Loucy (cell line): ENCODE results near the gene PPARG.

Experiments used
- H2AFZ ChIP-seq: fragments of 200-600 bp; sonication (generic); 2 replicates; pipeline ENCODE4 v1.6.0; 2016; ENCODE audit warnings: antibody characterized with exemption, mild to moderate bottlenecking, low read length, moderate library complexity
- H3F3A ChIP-seq: fragments of 200-600 bp; 2 replicates; pipeline ENCODE4 v1.6.0; 2016; ENCODE audit warnings: antibody characterized with exemption, low read depth, mild to moderate bottlenecking
- H3K27me3 ChIP-seq: fragments of 200-600 bp; sonication (generic); 2 replicates; pipeline ENCODE4 v1.6.1; 2014; ENCODE audit warnings: low read length, mild to moderate bottlenecking; ENCODE audit not compliant: insufficient read depth, poor library complexity, severe bottlenecking
- H3K36me3 ChIP-seq: fragments of 200-600 bp; sonication (generic); 2 replicates; pipeline ENCODE4 v1.6.1; 2016; ENCODE audit warnings: low read length; ENCODE audit not compliant: insufficient read depth
- H3K4me1 ChIP-seq: fragments of 200-600 bp; sonication (generic); 2 replicates; pipeline ENCODE4 v1.5.1; 2014; ENCODE audit warnings: low read length, mild to moderate bottlenecking; ENCODE audit not compliant: insufficient read depth, poor library complexity, severe bottlenecking
- H3K4me2 ChIP-seq: fragments of 200-600 bp; sonication (generic); 2 replicates; pipeline ENCODE4 v1.6.0; 2014; ENCODE audit warnings: antibody characterized with exemption, low read length, low read depth, mild to moderate bottlenecking; ENCODE audit not compliant: poor library complexity, severe bottlenecking
- H3K4me3 ChIP-seq: fragments of 200-600 bp; sonication (generic); 2 replicates; pipeline ENCODE4 v1.5.1; 2014; ENCODE audit warnings: low read length, mild to moderate bottlenecking, mixed read lengths; ENCODE audit not compliant: poor library complexity, severe bottlenecking
- H3K79me2 ChIP-seq: fragments of 200-600 bp; sonication (generic); 2 replicates; pipeline ENCODE4 v1.6.1; 2014; ENCODE audit warnings: low read length; ENCODE audit not compliant: insufficient read depth
- H3K9ac ChIP-seq: fragments of 200-600 bp; sonication (generic); 2 replicates; pipeline ENCODE4 v1.6.0; 2014; ENCODE audit warnings: mild to moderate bottlenecking, low read depth, low read length, moderate library complexity; ENCODE audit not compliant: poor library complexity, severe bottlenecking
- H3K9me2 ChIP-seq: fragments of 200-600 bp; sonication (generic); replicated peaks from 2 replicates; pipeline ENCODE4 v1.6.1; 2016; ENCODE audit warnings: low read depth, low read length, mixed read lengths
- H3K9me3 ChIP-seq: fragments of 200-600 bp; sonication (generic); 2 replicates; pipeline ENCODE4 v1.6.1; 2014; ENCODE audit warnings: mild to moderate bottlenecking, antibody characterized with exemption, low read length, low read depth; ENCODE audit not compliant: insufficient read depth
- H4K20me1 ChIP-seq: fragments of 200-600 bp; sonication (generic); 2 replicates; pipeline ENCODE4 v1.6.0; 2014; ENCODE audit warnings: antibody characterized with exemption, low read length, mild to moderate bottlenecking; ENCODE audit not compliant: insufficient read depth, poor library complexity, severe bottlenecking
- EZH2phosphoT487 ChIP-seq: fragments of 200-600 bp; IDR thresholded peaks from 2 replicates; pipeline ENCODE4 v1.6.1; 2018; ENCODE audit warnings: antibody characterized with exemption, mild to moderate bottlenecking, moderate library complexity, borderline replicate concordance
- TF ChIP-seq, protein P1 (sequence below): fragments of 200-600 bp; sonication (generic); conservative IDR thresholded peaks from 2 replicates; pipeline ENCODE4 v1.5.1; 2014; ENCODE audit warnings: mild to moderate bottlenecking, antibody characterized with exemption, low read length

The PPARG gene

DNA sequence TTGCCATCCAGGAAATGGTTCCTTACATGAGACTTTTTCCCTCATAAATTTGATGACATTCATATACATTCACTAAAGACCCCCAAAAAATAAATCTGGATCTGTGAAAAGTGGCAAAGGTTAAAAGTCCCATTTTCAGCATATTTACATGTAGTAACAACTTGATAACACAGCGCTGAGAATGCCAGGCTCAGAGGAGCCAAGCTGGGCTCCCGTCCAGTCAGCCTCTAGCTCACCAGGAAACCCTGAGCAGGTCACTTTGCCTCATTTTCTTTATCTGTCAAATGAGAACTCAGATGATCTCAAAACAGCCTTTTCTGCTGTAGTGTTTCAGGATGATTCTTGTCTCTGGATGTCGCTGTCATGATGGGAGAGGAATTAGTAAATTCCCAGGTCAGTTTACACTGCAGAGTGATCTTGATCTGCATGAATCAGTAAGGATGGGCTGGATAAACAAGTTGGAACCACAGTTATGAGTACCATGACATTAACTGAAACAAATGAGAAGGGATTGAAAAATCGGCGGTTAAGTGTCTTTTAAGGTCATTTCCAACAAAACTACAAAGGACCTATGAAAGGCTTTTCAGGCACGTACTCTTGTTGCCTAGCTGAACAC is 82.8 kb downstream of the PPARG start:
- Histone ChIP-seq H3K27me3 (no peaks in the 10 kb centered on the region), H3K79me2 (no peaks in the 10 kb centered on the region), H2AFZ (0 out of 2 replicates have a peak overlapping the region, but pooled peaks have one; percentile 13), H3K4me1 (peaks cover 15% of the 10 kb centered on the region), H3F3A (no peaks in the 10 kb centered on the region), H3K4me3 (no peak overlapping the region), H4K20me1 (no peaks in the 10 kb centered on the region), H3K9me3 (no peaks in the 10 kb centered on the region), H3K36me3 (no peaks in the 10 kb centered on the region), H3K9ac (no peak overlapping the region), H3K9me2 (no peaks in the 10 kb centered on the region), H3K4me2 (no peak overlapping the region)
- no peak for TF ChIP-seq EZH2phosphoT487
- TF ChIP-seq, protein P1, sequence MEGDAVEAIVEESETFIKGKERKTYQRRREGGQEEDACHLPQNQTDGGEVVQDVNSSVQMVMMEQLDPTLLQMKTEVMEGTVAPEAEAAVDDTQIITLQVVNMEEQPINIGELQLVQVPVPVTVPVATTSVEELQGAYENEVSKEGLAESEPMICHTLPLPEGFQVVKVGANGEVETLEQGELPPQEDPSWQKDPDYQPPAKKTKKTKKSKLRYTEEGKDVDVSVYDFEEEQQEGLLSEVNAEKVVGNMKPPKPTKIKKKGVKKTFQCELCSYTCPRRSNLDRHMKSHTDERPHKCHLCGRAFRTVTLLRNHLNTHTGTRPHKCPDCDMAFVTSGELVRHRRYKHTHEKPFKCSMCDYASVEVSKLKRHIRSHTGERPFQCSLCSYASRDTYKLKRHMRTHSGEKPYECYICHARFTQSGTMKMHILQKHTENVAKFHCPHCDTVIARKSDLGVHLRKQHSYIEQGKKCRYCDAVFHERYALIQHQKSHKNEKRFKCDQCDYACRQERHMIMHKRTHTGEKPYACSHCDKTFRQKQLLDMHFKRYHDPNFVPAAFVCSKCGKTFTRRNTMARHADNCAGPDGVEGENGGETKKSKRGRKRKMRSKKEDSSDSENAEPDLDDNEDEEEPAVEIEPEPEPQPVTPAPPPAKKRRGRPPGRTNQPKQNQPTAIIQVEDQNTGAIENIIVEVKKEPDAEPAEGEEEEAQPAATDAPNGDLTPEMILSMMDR, result no peak

DNA sequence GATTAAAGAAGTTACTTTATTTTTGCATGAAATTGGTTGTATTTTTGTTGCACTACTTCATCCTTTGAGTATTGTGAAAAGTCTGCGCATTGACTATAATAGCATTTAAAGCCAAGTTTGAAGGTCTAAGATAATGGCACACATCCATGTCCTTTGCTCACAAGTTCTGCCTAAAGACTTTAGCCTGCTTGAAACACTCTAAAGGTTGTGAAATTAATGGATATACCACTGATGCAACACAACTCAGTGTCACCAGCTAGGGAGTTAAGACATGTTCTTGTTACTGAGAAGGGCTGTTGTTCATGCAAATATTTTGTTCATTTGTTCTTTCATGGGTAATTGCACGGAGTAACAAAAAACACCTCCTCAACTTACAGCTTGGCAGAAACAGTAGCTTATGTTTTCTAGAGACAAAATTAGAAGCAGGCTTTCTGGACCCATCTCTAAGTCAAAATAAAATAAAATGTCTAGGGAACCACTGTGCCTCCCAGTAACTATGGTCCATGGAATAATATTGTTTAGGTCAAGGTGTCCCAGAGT is 83.9 kb downstream of the PPARG start:
- H3K4me3 ChIP-seq, result no peak overlapping the region
- no peaks in the 10 kb centered on the region for H3K36me3 ChIP-seq
- H3K9me3 ChIP-seq, result no peaks in the 10 kb centered on the region
- H3F3A ChIP-seq, result no peaks in the 10 kb centered on the region
- H3K4me1 ChIP-seq, result peaks cover 15% of the 10 kb centered on the region
- H2AFZ ChIP-seq, result no peak overlapping the region
- H3K27me3 ChIP-seq, result no peaks in the 10 kb centered on the region
- no peaks in the 10 kb centered on the region for H4K20me1 ChIP-seq
- no peaks in the 10 kb centered on the region for H3K9me2 ChIP-seq
- H3K79me2 ChIP-seq, result no peaks in the 10 kb centered on the region
- no peak overlapping the region for H3K9ac ChIP-seq
- no peak overlapping the region for H3K4me2 ChIP-seq
- TF ChIP-seq, protein P1, result no peak
- TF ChIP-seq EZH2phosphoT487, result no peak

DNA sequence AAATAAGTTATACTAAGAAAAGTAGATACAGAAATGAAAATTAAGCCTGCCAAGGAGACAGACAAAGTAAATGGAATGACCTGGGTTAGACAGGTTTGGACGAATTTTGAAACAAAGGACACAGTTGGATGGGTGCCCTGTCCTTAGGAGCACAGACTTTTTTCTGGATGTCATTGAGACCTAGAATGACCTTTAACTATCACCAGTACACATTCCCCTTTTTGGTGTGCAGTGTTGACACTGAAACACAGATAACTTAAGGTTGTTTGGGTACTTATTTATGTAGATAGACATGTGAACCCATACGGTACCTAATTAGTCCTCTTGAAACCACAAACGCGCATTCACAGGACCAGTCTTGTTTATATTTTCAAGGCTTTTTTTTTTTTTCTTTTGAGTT is 86.7 kb downstream of the PPARG start:
- no peaks in the 10 kb centered on the region for H3K36me3 ChIP-seq
- no peaks in the 10 kb centered on the region for H3K79me2 ChIP-seq
- TF ChIP-seq, protein P1, result no peak
- no peak for TF ChIP-seq EZH2phosphoT487
- no peaks in the 10 kb centered on the region for H4K20me1 ChIP-seq
- no peak overlapping the region for H3K9ac ChIP-seq
- H3K4me2 ChIP-seq, result no peak overlapping the region
- H3K27me3 ChIP-seq, result no peaks in the 10 kb centered on the region
- peaks cover 28% of the 10 kb centered on the region for H3K4me1 ChIP-seq
- no peak overlapping the region for H2AFZ ChIP-seq
- H3F3A ChIP-seq, result no peaks in the 10 kb centered on the region
- H3K9me3 ChIP-seq, result no peaks in the 10 kb centered on the region
- H3K4me3 ChIP-seq, result no peak overlapping the region
- no peaks in the 10 kb centered on the region for H3K9me2 ChIP-seq
